GM18907 (cell line): ENCODE results near the gene PPFIA4.

Experiments used
- ATAC-seq: cut with Tn5 transposase; IDR thresholded peaks from one replicate; pipeline ENCODE4 v1.9.1; 2021; ENCODE audit warnings: mild to moderate bottlenecking, moderate library complexity; ENCODE audit not compliant: unreplicated experiment

PPFIA4 gene

GRCh38 chr1:203056012-203056411, 29.7 kb downstream of the PPFIA4 start:
- no peak for ATAC-seq

DNA sequence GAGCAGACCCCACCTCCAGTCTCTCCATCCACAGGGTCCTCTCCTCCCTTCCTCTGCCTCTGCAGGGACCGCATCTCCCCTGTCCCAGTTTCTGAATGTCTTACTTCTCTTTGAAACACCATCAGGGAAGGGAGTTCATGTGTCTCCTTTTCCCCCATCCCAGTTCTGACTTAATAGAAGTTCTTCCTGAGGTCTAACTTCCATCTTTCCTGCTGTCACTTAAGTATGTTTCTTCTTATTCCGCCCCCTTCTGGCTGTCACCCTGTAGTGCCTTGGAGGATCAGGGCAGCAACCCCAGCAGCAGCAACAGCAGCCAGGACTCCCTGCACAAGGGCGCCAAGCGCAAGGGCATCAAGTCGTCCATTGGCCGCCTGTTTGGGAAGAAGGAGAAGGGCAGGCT, 30.2 kb downstream of the PPFIA4 start:
- ATAC-seq: no peak

GRCh38 chr1:203057911-203058675, 31.8 kb downstream of the PPFIA4 start:
- ATAC-seq: no peak

DNA sequence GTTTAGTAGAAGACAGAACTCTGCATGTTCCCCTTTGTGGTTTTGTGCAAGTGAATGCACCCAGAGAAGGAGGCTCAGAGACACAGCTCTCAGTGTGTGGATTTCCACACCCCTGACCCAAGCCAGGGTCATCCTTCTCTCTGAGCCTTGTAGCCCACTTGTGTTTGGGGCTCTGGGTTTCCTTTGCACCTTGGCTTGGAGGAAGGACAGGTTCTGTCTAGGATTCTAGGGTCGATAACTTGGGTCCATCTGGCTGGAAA, 32.3 kb downstream of the PPFIA4 start:
- ATAC-seq: no peak

- no peak for ATAC-seq
Observed at GRCh38 chr1:203059485-203059884, 33.2 kb downstream of the PPFIA4 start.

DNA sequence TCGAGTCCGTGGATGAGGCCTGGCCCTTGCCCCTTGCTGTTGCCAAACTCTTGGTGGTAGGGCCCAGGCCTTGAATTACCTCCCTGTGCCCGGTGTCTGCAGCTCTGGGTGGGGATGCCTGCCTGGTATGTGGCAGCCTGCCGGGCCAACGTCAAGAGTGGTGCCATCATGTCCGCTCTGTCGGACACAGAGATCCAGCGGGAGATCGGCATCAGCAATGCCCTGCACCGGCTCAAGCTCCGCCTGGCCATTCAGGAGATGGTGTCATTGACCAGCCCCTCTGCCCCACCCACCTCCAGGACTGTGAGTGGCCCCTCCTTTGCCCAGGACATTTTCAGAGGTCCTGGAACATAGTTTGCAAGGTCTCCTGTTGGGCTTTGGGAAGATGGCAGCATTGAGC, 33.8 kb downstream of the PPFIA4 start:
- no peak for ATAC-seq

DNA sequence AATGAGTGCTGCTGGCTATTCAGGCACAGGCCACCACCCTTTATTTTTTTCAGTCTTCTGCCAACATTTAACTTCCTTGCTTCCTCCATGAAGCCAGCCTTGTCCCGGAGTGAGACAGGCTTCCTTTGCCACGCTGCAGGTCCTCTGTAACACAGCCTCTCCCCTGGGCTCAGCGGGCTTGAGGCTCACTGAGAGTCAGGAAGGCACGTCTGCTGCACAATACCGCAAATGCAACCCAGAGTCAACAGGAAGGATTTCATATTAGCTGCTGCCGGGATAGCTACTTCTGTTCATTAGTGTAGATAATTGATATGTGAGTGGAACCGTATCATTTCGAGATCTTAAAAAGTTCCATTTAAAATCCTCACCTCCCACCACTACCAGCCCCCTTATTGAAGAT, 37.0 kb downstream of the PPFIA4 start:
- no peak for ATAC-seq

GRCh38 chr1:203065191-203065590, 38.9 kb downstream of the PPFIA4 start:
- ATAC-seq: no peak

GRCh38 chr1:203065986-203066385, 39.7 kb downstream of the PPFIA4 start:
- no peak for ATAC-seq

DNA sequence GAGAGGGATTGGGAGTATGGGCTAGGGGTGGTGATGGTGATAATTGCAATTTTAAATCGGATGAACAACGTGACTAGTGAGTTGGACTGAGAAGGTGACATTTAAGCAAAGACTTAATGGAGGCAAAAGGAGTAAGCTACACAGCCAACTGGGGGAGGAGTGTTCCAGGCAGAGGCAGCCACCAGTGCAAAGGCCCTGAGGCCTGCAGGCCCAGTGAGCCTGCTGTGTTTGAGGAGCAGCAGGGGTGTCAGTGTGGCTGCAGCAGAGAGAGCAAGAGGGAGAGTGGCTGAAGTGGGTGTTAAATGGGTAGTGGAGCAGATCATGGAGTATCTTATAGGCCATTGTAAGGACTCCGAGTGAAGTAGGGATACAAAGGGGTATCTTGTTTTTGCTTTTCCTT, 40.7 kb downstream of the PPFIA4 start:
- ATAC-seq: no peak

DNA sequence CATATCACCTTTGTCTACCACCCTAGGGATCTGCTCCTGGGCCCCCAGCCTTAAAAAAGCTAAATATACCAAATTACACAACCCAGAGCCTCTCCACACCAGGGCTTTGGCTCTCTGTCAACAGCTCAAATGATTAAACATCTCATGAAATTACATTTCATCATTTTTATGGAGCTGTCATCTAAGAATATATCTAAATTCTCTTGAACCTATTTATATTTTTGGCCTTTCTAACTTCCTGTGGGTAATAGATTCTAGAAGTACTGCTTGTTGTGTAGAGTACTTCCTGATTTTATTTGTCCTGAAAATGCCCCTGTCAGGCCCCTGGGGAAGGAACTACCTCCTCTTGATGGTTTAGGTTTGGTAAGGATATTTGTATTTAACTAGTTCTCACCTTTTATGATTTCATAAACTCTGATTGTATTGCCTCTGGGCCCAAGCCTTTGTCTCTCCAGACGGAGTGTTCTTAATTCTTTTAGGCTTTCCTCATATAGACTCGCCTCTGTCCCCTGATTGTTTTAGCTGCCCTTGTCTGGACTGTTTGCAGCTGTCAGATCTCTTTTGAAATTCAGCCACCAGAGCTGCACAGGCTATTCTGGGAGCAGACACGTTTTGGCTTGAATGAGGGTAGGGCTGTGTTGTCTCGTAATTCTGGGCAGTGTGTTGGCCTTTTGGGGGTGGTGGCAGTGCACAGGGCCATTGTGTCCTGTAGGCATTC, 42.9 kb downstream of the PPFIA4 start:
- ATAC-seq: no peak

- ATAC-seq: no peak
Observed at GRCh38 chr1:203072002-203072602, 45.8 kb downstream of the PPFIA4 start.

GRCh38 chr1:203072911-203073310, 46.6 kb downstream of the PPFIA4 start:
- ATAC-seq: no peak

- ATAC-seq: no peak
Observed at GRCh38 chr1:203073469-203073868, 47.2 kb downstream of the PPFIA4 start.

GRCh38 chr1:203074610-203075009, 48.3 kb downstream of the PPFIA4 start:
- ATAC-seq: no peak

- ATAC-seq: no peak
Observed at GRCh38 chr1:203075236-203076030, 49.1 kb downstream of the PPFIA4 start.

GRCh38 chr1:203076031-203076511, 49.8 kb downstream of the PPFIA4 start:
- no peak for ATAC-seq

DNA sequence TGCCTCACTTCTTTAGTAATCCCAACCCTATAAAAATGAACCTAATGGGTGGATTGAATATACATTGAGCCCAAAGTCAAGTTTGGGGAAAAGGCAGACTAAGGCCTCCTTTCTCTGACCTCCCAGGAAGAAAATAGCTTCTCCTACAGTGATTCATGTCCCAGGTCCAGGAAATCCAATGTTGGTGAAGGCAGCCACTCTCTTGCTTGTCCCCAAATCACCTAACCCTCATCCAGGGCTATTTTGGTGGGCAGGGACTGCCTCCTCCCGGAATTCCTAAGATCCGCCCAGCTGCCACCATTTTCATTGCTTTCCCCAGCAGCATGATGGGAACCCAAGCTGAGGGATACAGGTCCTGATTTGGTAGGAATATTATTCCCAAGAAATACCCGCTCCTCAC, 51.1 kb downstream of the PPFIA4 start:
- ATAC-seq: no peak

GRCh38 chr1:203077956-203078355, 51.7 kb downstream of the PPFIA4 start:
- no peak for ATAC-seq

- ATAC-seq: no peak
Observed at GRCh38 chr1:203078478-203078877, 52.2 kb downstream of the PPFIA4 start.

- ATAC-seq: no peak
Observed at GRCh38 chr1:203080456-203080855, 54.2 kb downstream of the PPFIA4 start.
